Suprapubic skin (tissue), 3 donors: ENCODE measurements around the gene NR3C1.

ENCODE experiments used
- CTCF ChIP-seq, 2 donors: fragments of 200-600 bp in 1 of 2; fragments of 450-650 bp in 1 of 2; sonication (generic) in 1 of 2; IDR thresholded peaks; one replicate each; pipeline ENCODE4 v1.5.1; 2016 to 2019; ENCODE audit warnings: antibody characterized with exemption in 2 of 2, mild to moderate bottlenecking in 1 of 2, moderate library complexity in 1 of 2
- POLR2A ChIP-seq, 2 donors: fragments of 450-650 bp; IDR thresholded peaks; one replicate each; pipeline ENCODE4 v1.6.1; 2017; ENCODE audit warnings: antibody characterized with exemption in 2 of 2, mild to moderate bottlenecking in 2 of 2, moderate library complexity in 2 of 2

- no peak for TF ChIP-seq POLR2A (IDR thresholded peaks at IDR 0.05)
- no peak for TF ChIP-seq CTCF (IDR thresholded peaks at IDR 0.05)
Measured at GRCh38 chr5:143350751-143351602, 52.5 kb downstream of the NR3C1 start.
